SK-N-SH treated with all-trans-retinoic acid at 6 μM for 48 hours (cell line): ENCODE measurements around the gene UROC1.

Experiments
- ATAC-seq: fragments of 200-7000 bp; cut with Tn5 transposase; 3 replicates; pipeline ENCODE4 v1.9.1; 2020; ENCODE audit warnings: mild to moderate bottlenecking, moderate library complexity
- ARNTL ChIP-seq: fragments of 450-650 bp; formaldehyde crosslinking; IDR thresholded peaks from 2 replicates; pipeline ENCODE4 v1.5.0; 2020; ENCODE audit warnings: low read depth, mild to moderate bottlenecking, moderate library complexity, borderline replicate concordance
- BACH2 ChIP-seq: fragments of 250-450 bp; sonication (Bioruptor Pico); IDR thresholded peaks from 2 replicates; pipeline ENCODE4 v1.9.0; 2021; ENCODE audit warnings: mild to moderate bottlenecking, borderline replicate concordance
- CSDC2 ChIP-seq: fragments of 250-450 bp; sonication (Bioruptor Pico); IDR thresholded peaks from 2 replicates; pipeline ENCODE4 v1.5.0; 2020; ENCODE audit warnings: mild to moderate bottlenecking, moderate library complexity
- ESRRG ChIP-seq: fragments of 250-450 bp; sonication (Bioruptor Pico); IDR thresholded peaks from 2 replicates; pipeline ENCODE4 v1.6.1; 2021; ENCODE audit warnings: mild to moderate bottlenecking
- GLIS3 ChIP-seq: fragments of 250-450 bp; sonication (Bioruptor Pico); IDR thresholded peaks from 2 replicates; pipeline ENCODE4 v1.5.0; 2020; ENCODE audit warnings: mild to moderate bottlenecking, moderate library complexity
- ISL1 ChIP-seq: fragments of 250-450 bp; sonication (Bioruptor Pico); IDR thresholded peaks from 2 replicates; pipeline ENCODE4 v2.1.2; 2022; ENCODE audit warnings: mild to moderate bottlenecking, moderate library complexity
- OSR1 ChIP-seq: fragments of 250-450 bp; sonication (Bioruptor Pico); IDR thresholded peaks from 2 replicates; pipeline ENCODE4 v1.8.0; 2022; ENCODE audit warnings: moderate library complexity, mild to moderate bottlenecking, inconsistent platforms
- PPARA ChIP-seq: fragments of 250-450 bp; sonication (Bioruptor Pico); IDR thresholded peaks from 2 replicates; pipeline ENCODE4 v1.5.0; 2020; ENCODE audit warnings: mild to moderate bottlenecking, borderline replicate concordance
- RARB ChIP-seq: fragments of 250-450 bp; sonication (Bioruptor Pico); IDR thresholded peaks from 2 replicates; pipeline ENCODE4 v1.8.0; 2021; ENCODE audit warnings: mild to moderate bottlenecking, moderate library complexity
- TCF4 ChIP-seq: fragments of 250-450 bp; sonication (Bioruptor Pico); IDR thresholded peaks from 2 replicates; pipeline ENCODE4 v1.8.0; 2021; ENCODE audit warnings: mild to moderate bottlenecking, moderate library complexity, borderline replicate concordance
- TOX ChIP-seq: fragments of 250-450 bp; sonication (Bioruptor Pico); IDR thresholded peaks from 2 replicates; pipeline ENCODE4 v1.8.0; 2021; ENCODE audit warnings: mild to moderate bottlenecking, moderate library complexity, borderline replicate concordance
- ZFP30 ChIP-seq: fragments of 450-650 bp; formaldehyde crosslinking; IDR thresholded peaks from 2 replicates; pipeline ENCODE4 v1.5.0; 2022; ENCODE audit warnings: mild to moderate bottlenecking, moderate library complexity
- ZNF565 ChIP-seq: fragments of 450-650 bp; formaldehyde crosslinking; conservative IDR thresholded peaks from 2 replicates; pipeline ENCODE4 v1.5.0; 2020; ENCODE audit warnings: low read depth, mild to moderate bottlenecking, moderate library complexity
- ZNF70 ChIP-seq: fragments of 450-650 bp; formaldehyde crosslinking; IDR thresholded peaks from 2 replicates; pipeline ENCODE4 v1.5.0; 2020; ENCODE audit warnings: mild to moderate bottlenecking, moderate library complexity
- ZNF8 ChIP-seq: fragments of 450-650 bp; formaldehyde crosslinking; IDR thresholded peaks from 2 replicates; pipeline ENCODE4 v1.5.0; 2020; ENCODE audit warnings: mild to moderate bottlenecking, moderate library complexity
- TF ChIP-seq, protein P1 (sequence below): fragments of 250-450 bp; sonication (Bioruptor Pico); IDR thresholded peaks from 2 replicates; pipeline ENCODE4 v1.8.0; 2021; ENCODE audit warnings: low read depth, mild to moderate bottlenecking, moderate library complexity, borderline replicate concordance
- TF ChIP-seq, protein P2 (sequence below): fragments of 250-450 bp; sonication (Bioruptor Pico); IDR thresholded peaks from 2 replicates; pipeline ENCODE4 v1.5.0; 2020; ENCODE audit warnings: mild to moderate bottlenecking, moderate library complexity
- TF ChIP-seq, protein P3 (sequence below): fragments of 250-450 bp; sonication (Bioruptor Pico); IDR thresholded peaks from 2 replicates; pipeline ENCODE4 v1.5.1; 2021; ENCODE audit warnings: mild to moderate bottlenecking, moderate library complexity
- TF ChIP-seq, protein P4 (sequence below): fragments of 250-450 bp; sonication (Bioruptor Pico); IDR thresholded peaks from 2 replicates; pipeline ENCODE4 v1.5.1; 2020; ENCODE audit warnings: low read depth, mild to moderate bottlenecking, moderate library complexity
- TF ChIP-seq, protein P5 (sequence below): fragments of 250-450 bp; sonication (Bioruptor Pico); IDR thresholded peaks from 2 replicates; pipeline ENCODE4 v1.8.0; 2020; ENCODE audit warnings: mild to moderate bottlenecking, moderate library complexity, borderline replicate concordance

Gene UROC1

DNA sequence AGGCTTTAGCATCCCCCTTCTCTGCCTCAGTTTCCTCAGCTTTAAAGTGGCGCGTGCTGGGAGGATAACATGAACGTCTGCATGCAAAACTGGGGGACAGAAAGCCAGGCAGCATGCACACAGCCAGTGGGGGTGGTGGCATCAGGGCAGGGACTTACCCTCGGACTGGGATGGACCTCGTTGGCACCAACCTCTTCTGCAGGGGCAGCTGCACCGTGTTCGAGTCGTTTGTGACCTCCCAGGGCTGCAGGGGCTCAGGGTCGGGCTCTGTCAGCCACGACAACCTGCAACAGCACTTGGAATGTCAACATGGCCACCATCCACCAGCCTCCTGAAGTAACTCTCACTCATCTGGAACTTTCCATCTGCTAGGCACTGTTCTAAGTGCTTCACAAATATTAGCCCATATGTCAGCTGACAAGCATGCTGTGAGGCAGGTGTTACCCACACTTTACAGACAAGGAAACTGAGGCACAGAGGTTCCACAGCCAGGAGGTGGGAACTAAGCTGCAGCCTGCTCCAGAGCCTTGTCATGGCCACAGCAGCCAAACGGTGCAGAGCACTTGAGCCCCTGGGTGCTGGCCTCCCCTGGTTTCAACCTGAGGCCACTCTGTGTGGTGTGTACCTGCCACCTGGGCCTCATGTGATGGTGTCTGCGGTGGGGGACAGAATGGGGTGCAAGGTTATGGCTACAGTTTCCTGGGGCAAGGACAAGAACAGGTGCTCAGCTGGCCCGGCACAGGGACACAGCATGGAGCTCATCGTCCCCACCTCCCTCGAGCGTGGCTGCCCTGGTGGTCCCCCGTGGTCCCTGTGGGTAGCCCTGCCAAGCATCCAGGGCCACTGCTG, 34.5 kb upstream of the UROC1 start (continued):
- TF ChIP-seq ZNF565 (CRISPR knock-in tag) = no peak
- TF ChIP-seq, protein P1, sequence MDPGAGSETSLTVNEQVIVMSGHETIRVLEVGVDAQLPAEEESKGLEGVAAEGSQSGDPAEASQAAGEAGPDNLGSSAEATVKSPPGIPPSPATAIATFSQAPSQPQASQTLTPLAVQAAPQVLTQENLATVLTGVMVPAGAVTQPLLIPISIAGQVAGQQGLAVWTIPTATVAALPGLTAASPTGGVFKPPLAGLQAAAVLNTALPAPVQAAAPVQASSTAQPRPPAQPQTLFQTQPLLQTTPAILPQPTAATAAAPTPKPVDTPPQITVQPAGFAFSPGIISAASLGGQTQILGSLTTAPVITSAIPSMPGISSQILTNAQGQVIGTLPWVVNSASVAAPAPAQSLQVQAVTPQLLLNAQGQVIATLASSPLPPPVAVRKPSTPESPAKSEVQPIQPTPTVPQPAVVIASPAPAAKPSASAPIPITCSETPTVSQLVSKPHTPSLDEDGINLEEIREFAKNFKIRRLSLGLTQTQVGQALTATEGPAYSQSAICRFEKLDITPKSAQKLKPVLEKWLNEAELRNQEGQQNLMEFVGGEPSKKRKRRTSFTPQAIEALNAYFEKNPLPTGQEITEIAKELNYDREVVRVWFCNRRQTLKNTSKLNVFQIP (CRISPR knock-in tag) = no peak
- no peak for TF ChIP-seq ZNF8

DNA sequence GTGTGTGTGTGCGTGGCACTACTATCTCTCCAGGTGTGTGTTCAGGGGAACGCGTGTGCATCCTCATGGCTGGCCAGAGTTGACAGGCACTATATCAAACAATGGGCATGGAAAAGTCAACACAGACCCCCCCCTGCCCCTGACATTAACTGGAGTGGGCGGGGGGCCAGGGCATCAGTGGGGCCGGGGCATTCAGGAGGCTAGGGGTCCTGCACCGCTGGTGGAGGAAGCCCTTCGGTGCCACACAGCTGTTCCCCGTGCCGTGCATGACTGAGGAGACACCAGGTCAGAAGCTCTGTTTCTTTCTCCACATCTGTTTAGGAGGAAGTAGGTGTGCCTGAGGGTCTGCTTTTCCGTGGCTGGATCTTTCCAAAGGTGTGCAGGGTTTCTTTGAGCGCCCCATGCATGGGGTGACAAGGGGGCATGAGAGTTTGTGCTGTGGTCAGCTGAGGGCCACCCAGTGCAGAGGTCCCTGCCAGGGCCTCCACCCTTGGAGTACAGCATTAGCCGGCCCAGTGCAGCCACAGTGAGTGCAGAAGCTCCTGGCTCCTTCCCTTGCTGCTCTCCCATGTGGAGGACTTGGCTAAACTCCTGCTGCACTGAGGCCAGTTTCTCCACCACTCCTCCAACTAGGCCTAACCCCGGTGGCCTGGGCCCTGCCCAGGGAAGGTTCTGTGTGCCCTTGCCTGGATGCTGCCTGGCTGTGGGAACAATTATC, 33.7 kb upstream of the UROC1 start:
- no peak for ATAC-seq
- TF ChIP-seq RARB (CRISPR knock-in tag) (no peak), ZNF70 (CRISPR knock-in tag) (no peak), OSR1 (CRISPR knock-in tag) (no peak), ZNF8 (no peak), BACH2 (CRISPR knock-in tag) (no peak), PPARA (CRISPR knock-in tag) (no peak), GLIS3 (CRISPR knock-in tag) (no peak), ARNTL (CRISPR knock-in tag) (no peak), ZFP30 (CRISPR knock-in tag) (no peak), CSDC2 (CRISPR knock-in tag) (no peak)
- TF ChIP-seq, protein P2, sequence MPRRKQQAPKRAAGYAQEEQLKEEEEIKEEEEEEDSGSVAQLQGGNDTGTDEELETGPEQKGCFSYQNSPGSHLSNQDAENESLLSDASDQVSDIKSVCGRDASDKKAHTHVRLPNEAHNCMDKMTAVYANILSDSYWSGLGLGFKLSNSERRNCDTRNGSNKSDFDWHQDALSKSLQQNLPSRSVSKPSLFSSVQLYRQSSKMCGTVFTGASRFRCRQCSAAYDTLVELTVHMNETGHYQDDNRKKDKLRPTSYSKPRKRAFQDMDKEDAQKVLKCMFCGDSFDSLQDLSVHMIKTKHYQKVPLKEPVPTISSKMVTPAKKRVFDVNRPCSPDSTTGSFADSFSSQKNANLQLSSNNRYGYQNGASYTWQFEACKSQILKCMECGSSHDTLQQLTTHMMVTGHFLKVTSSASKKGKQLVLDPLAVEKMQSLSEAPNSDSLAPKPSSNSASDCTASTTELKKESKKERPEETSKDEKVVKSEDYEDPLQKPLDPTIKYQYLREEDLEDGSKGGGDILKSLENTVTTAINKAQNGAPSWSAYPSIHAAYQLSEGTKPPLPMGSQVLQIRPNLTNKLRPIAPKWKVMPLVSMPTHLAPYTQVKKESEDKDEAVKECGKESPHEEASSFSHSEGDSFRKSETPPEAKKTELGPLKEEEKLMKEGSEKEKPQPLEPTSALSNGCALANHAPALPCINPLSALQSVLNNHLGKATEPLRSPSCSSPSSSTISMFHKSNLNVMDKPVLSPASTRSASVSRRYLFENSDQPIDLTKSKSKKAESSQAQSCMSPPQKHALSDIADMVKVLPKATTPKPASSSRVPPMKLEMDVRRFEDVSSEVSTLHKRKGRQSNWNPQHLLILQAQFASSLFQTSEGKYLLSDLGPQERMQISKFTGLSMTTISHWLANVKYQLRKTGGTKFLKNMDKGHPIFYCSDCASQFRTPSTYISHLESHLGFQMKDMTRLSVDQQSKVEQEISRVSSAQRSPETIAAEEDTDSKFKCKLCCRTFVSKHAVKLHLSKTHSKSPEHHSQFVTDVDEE (CRISPR knock-in tag) = no peak
- TF ChIP-seq, protein P3, sequence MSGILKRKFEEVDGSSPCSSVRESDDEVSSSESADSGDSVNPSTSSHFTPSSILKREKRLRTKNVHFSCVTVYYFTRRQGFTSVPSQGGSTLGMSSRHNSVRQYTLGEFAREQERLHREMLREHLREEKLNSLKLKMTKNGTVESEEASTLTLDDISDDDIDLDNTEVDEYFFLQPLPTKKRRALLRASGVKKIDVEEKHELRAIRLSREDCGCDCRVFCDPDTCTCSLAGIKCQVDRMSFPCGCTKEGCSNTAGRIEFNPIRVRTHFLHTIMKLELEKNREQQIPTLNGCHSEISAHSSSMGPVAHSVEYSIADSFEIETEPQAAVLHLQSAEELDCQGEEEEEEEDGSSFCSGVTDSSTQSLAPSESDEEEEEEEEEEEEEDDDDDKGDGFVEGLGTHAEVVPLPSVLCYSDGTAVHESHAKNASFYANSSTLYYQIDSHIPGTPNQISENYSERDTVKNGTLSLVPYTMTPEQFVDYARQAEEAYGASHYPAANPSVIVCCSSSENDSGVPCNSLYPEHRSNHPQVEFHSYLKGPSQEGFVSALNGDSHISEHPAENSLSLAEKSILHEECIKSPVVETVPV = no peak
- TF ChIP-seq, protein P4, sequence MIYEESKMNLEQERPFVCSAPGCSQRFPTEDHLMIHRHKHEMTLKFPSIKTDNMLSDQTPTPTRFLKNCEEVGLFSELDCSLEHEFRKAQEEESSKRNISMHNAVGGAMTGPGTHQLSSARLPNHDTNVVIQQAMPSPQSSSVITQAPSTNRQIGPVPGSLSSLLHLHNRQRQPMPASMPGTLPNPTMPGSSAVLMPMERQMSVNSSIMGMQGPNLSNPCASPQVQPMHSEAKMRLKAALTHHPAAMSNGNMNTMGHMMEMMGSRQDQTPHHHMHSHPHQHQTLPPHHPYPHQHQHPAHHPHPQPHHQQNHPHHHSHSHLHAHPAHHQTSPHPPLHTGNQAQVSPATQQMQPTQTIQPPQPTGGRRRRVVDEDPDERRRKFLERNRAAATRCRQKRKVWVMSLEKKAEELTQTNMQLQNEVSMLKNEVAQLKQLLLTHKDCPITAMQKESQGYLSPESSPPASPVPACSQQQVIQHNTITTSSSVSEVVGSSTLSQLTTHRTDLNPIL (CRISPR knock-in tag) = no peak

DNA sequence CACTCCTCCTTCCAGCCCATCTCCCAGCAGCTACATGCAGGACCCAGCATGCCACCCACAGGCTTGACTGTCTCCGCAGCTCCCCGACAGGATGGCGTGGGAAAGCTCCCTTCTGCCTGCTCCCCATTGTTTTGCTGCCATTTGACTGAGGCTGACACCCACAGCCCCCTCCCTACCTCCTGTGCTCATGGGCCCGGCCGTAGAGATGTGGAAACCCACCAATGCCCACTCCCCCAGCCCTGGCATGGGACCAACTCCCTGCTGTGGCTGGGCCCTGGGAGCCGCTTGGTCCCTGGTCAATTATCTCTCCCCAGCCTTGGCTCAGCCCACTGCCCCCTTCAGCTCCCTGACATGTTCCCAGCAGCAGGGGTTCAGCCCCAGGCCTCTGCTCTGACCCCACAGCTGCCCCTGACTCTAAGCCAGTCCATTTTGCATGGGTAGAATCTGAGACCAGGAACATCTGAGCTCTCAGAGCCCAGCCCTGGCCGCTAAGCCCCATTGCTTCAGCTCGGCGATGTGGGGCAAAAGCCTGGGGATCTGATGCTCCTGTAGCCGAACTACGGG, 33.0 kb upstream of the UROC1 start:
- no peak for ATAC-seq
- TF ChIP-seq RARB (CRISPR knock-in tag) (no peak), ISL1 (CRISPR knock-in tag) (no peak), BACH2 (CRISPR knock-in tag) (no peak), TCF4 (CRISPR knock-in tag) (no peak), ZNF565 (CRISPR knock-in tag) (no peak), TOX (no peak), PPARA (CRISPR knock-in tag) (no peak), OSR1 (CRISPR knock-in tag) (no peak), ESRRG (CRISPR knock-in tag) (no peak)
- TF ChIP-seq, protein P5, sequence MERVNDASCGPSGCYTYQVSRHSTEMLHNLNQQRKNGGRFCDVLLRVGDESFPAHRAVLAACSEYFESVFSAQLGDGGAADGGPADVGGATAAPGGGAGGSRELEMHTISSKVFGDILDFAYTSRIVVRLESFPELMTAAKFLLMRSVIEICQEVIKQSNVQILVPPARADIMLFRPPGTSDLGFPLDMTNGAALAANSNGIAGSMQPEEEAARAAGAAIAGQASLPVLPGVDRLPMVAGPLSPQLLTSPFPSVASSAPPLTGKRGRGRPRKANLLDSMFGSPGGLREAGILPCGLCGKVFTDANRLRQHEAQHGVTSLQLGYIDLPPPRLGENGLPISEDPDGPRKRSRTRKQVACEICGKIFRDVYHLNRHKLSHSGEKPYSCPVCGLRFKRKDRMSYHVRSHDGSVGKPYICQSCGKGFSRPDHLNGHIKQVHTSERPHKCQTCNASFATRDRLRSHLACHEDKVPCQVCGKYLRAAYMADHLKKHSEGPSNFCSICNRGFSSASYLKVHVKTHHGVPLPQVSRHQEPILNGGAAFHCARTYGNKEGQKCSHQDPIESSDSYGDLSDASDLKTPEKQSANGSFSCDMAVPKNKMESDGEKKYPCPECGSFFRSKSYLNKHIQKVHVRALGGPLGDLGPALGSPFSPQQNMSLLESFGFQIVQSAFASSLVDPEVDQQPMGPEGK (CRISPR knock-in tag) = no peak
- TF ChIP-seq, protein P4 (CRISPR knock-in tag) = no peak
